ENCODE measurements around the gene GGTLC2.

DNA sequence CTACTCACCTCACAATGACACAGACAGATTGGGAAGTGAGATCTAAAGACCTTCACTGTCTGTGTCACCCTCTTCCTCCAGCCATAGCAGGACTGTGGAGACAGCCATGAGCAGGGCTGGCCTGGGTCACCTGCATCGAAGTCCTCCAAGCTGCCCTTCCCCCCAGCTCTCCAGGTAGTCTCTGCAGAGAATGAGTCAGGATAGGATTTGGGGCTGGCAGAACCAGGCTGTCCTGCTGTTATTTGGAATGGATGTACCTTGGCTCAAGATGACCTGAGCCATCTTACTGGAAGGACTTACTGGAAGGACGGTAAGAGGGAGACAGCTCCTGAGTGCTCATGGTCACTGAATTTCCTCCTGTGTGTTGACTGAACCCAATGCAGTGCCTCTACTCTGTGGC lies 29.2 kb downstream of the GGTLC2 start:
- TF ChIP-seq, protein P1, sequence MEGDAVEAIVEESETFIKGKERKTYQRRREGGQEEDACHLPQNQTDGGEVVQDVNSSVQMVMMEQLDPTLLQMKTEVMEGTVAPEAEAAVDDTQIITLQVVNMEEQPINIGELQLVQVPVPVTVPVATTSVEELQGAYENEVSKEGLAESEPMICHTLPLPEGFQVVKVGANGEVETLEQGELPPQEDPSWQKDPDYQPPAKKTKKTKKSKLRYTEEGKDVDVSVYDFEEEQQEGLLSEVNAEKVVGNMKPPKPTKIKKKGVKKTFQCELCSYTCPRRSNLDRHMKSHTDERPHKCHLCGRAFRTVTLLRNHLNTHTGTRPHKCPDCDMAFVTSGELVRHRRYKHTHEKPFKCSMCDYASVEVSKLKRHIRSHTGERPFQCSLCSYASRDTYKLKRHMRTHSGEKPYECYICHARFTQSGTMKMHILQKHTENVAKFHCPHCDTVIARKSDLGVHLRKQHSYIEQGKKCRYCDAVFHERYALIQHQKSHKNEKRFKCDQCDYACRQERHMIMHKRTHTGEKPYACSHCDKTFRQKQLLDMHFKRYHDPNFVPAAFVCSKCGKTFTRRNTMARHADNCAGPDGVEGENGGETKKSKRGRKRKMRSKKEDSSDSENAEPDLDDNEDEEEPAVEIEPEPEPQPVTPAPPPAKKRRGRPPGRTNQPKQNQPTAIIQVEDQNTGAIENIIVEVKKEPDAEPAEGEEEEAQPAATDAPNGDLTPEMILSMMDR (IDR thresholded peaks at IDR 0.05): no peak
- TF ChIP-seq POLR2A (IDR thresholded peaks at IDR 0.05): no peak

Measured in lower leg skin (tissue), 3 donors.